MCF 10A (cell line): Measurements from ENCODE around the gene MCM5. TPM values are rescaled to one million over a fixed set of nuclear protein-coding genes. Genes with fewer than 3 reads are reported as not detected.
A peak's percentile ranks its signal among the peaks of the same experiment; 100 is the strongest.

ENCODE experiments used
- BruUV-seq: library from RNA; stranded (reverse); fragments of 400-500 nt; replicated peaks from 2 replicates; lab custom pipeline; 2021; lab: Mats Ljungman, UMichigan
- CTCF ChIA-PET: fragments of 300-600 bp; sonication (Branson Sonifier 250); formaldehyde crosslinking; extraction: SDS; loops from one replicate; lab custom pipeline; 2021; ENCODE audit warnings: antibody characterized with exemption, inconsistent platforms; lab: Yijun Ruan, JAX
- POLR2A ChIA-PET: fragments of 300-600, 350-650 bp; sonication (Branson Sonifier 250); formaldehyde crosslinking; extraction: SDS; loops from one replicate; lab custom pipeline; 2020; ENCODE audit warnings: antibody characterized with exemption, inconsistent platforms; lab: Yijun Ruan, JAX
- DNase-seq: peaks from one replicate; pipeline ENCODE4 v3.0.0-alpha.2; 2018; ENCODE audit not compliant: unreplicated experiment
- H3K27ac Mint-ChIP-seq: one replicate; pipeline ENCODE4 v1.8.0; 2022; ENCODE audit warnings: mild to moderate bottlenecking, low read depth, mixed read lengths; ENCODE audit not compliant: unreplicated experiment
- H3K27me3 Mint-ChIP-seq: one replicate; pipeline ENCODE4 v1.8.0; 2022; ENCODE audit warnings: mixed read lengths; ENCODE audit not compliant: insufficient read depth, unreplicated experiment
- H3K36me3 Mint-ChIP-seq: one replicate; pipeline ENCODE4 v1.8.0; 2022; ENCODE audit warnings: mild to moderate bottlenecking, moderate library complexity, mixed read lengths; ENCODE audit not compliant: insufficient read depth, unreplicated experiment
- H3K4me1 Mint-ChIP-seq: one replicate; pipeline ENCODE4 v1.8.0; 2022; ENCODE audit warnings: mixed read lengths; ENCODE audit not compliant: insufficient read depth, unreplicated experiment
- H3K4me3 Mint-ChIP-seq: one replicate; pipeline ENCODE4 v1.8.0; 2022; ENCODE audit warnings: mild to moderate bottlenecking, moderate library complexity, mixed read lengths; ENCODE audit not compliant: unreplicated experiment
- H3K9me3 Mint-ChIP-seq: one replicate; pipeline ENCODE4 v1.8.0; 2022; ENCODE audit warnings: mixed read lengths; ENCODE audit not compliant: unreplicated experiment
- intact Hi-C: fragments of 100-400 bp; cut with micrococcal nuclease; formaldehyde crosslinking; loops from 2 replicates; pipeline ENCODE4 v1.14.1; 2022
- total RNA-seq: library from RNA; stranded (reverse); gene quantifications from 2 replicates; pipeline ENCODE4 v1.2.3, GENCODE V29; 2022
- TF ChIP-seq, protein P1 (sequence below): fragments of 200-600 bp; IDR thresholded peaks from one replicate; pipeline ENCODE4 v1.8.0; 2022; ENCODE audit warnings: antibody characterized with exemption, mild to moderate bottlenecking; ENCODE audit not compliant: unreplicated experiment

MCM5 gene
- total RNA-seq, 1 experiment from 2014 or later: 35.0 TPM

DNA sequence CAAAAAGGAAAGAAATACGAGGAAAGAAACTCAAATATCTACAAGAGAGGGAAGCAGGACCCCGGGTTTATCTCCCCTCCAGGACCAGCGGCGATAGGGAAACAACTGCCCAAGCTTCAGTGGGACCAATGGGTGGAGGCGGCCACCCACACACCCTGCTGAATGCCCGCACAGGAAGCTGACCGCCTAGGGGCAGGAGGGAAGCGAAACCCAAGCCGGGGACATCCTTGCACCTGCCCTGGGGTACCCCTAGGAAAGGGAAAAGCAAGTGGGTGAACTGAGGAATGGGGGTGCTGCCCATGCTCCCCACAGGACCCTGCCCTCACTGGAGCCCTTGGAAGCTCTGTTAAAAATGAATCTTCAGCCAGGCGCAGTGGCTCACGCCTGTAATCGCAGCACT is 46.6 kb upstream of the MCM5 start:
- CTCF ChIA-PET: interaction anchor here (0.6 to 0.7 kb wide), 2 partner anchors 77 to 1668 kb away, joined by 3 read pairs; no protein-coding TSS in a partner anchor

DNA sequence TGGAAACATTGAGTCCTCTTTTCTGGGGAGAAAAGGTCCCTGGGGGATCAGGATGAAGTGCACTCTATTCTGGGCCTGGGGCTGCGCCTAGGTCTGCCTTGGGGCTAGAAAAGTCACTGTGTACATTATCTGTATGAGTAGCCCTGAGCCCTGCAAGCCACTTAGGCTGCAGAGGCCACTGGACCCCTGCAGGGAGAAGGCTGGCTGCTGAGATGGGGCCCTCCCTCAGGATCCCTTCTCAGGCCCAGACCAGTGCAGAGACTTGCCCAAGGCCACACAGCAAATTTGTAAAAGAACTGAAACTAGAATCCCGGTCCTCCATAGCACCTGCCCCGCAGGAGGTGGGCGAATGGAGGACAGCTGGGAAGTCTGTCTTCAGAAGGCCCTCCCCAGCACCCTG is 45.9 kb upstream of the MCM5 start:
- CTCF ChIA-PET: interaction anchor here (0.7 kb wide), 1 partner anchor 13 kb away, joined by 4 read pairs; no protein-coding TSS in a partner anchor
- H3K9me3 Mint-ChIP-seq: no peaks in the 10 kb centered on the region
- intact Hi-C loops: no loop called here

More for the DNA sequence above, 46.6 kb upstream of the MCM5 start:
- Mint-ChIP-seq H3K36me3 (peaks cover 2% of the 10 kb centered on the region), H3K4me1 (peaks cover 17% of the 10 kb centered on the region), H3K27me3 (no peaks in the 10 kb centered on the region), H3K27ac (no peak overlapping the region), H3K9me3 (no peaks in the 10 kb centered on the region), H3K4me3 (no peak overlapping the region)
- BruUV-seq: no TSS peak
- POLR2A ChIA-PET: interaction anchor here (1.7 kb wide), 1 partner anchor 27 kb away, joined by 3 read pairs; the partner anchor contains the start of gene HMOX1
- intact Hi-C loops: no loop called here
- TF ChIP-seq, protein P1, sequence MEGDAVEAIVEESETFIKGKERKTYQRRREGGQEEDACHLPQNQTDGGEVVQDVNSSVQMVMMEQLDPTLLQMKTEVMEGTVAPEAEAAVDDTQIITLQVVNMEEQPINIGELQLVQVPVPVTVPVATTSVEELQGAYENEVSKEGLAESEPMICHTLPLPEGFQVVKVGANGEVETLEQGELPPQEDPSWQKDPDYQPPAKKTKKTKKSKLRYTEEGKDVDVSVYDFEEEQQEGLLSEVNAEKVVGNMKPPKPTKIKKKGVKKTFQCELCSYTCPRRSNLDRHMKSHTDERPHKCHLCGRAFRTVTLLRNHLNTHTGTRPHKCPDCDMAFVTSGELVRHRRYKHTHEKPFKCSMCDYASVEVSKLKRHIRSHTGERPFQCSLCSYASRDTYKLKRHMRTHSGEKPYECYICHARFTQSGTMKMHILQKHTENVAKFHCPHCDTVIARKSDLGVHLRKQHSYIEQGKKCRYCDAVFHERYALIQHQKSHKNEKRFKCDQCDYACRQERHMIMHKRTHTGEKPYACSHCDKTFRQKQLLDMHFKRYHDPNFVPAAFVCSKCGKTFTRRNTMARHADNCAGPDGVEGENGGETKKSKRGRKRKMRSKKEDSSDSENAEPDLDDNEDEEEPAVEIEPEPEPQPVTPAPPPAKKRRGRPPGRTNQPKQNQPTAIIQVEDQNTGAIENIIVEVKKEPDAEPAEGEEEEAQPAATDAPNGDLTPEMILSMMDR: no peak
- DNase-seq: no peak

DNA sequence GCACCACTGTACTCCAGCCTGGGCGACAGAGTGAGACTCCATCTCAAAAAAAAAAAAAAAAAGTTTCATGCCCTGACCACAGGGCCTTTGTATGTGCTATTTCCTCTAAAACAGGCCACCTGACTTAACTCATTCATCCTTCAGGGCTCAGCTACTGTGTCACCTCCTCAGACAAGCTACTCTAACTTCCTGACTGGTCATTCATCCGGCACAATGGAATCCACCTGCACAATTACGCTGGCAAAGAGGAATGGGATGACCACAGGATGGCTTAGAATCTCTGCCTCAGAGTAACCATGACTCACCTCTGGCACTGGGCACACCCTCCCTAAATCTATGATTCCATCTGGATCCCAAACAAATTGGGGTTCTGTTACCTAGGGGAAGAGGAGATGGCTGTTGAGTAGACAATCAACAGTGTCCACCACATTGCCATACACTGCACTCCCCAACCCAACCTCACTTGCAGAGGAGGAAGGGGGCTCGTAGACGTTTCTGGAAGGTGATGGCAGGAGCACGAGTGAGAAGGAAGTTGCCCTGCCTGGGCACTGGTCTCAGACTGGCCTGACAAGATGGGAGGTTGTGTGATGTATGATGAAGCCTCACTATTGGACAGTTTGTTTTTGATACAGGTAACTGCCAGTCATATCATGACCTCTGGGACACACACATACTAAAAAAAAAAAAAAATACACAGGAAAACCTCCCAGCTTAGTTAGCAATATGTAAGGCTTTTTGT is 41.9 kb upstream of the MCM5 start:
- Mint-ChIP-seq H3K27me3 (no peaks in the 10 kb centered on the region), H3K4me1 (peaks cover 6% of the 10 kb centered on the region), H3K27ac (no peak overlapping the region), H3K9me3 (no peaks in the 10 kb centered on the region), H3K4me3 (no peak overlapping the region), H3K36me3 (no peaks in the 10 kb centered on the region)
- TF ChIP-seq, protein P1: no peak
- intact Hi-C loops: loop anchor here (2.0 kb wide), 1 partner anchor 23 kb away; the partner anchor contains the start of gene HMOX1
- CTCF ChIA-PET: interaction anchor here (0.7 to 2.4 kb wide), 3 partner anchors 9 to 264 kb away, joined by 3 to 7 read pairs (median 5); no protein-coding TSS in a partner anchor
- BruUV-seq: no TSS peak
- peak; percentile 74 for DNase-seq
- POLR2A ChIA-PET: no interaction called here

More for the DNA sequence above, 45.9 kb upstream of the MCM5 start:
- Mint-ChIP-seq H3K27ac (no peak overlapping the region), H3K27me3 (no peaks in the 10 kb centered on the region), H3K36me3 (no peaks in the 10 kb centered on the region), H3K4me1 (peaks cover 17% of the 10 kb centered on the region), H3K4me3 (no peak overlapping the region)
- BruUV-seq: no TSS peak
- POLR2A ChIA-PET: interaction anchor here (0.6 to 1.7 kb wide), 2 partner anchors 27 to 582 kb away, joined by 3 read pairs; partner anchors contain the start of gene HMOX1
- no peak for DNase-seq
- TF ChIP-seq, protein P1: no peak
